GM19324 (cell line): ENCODE results near the gene TNXB.
"Not testable (repeated sequence)": the region's sequence is repeated elsewhere in the genome, so short reads cannot be mapped to it uniquely, and the experiment has no call there.

Source experiments
- ATAC-seq: cut with Tn5 transposase; IDR thresholded peaks from one replicate; pipeline ENCODE4 v1.9.1; 2021; ENCODE audit warnings: mild to moderate bottlenecking, moderate library complexity; ENCODE audit not compliant: unreplicated experiment, low FRiP score

TNXB gene

GRCh38 chr6:32109114-32109764 lies at the start of gene TNXB:
Gene TNXB, minus strand, starts transcription at chr6:32109338. Its CDS starts 11,140 bp downstream, at chr6:32098198.
- no peak for ATAC-seq

GRCh38 chr6:32158052-32158451 lies 48.9 kb upstream of the TNXB start:
- no peak for ATAC-seq

GRCh38 chr6:32156891-32157290 lies 47.8 kb upstream of the TNXB start:
- no peak for ATAC-seq

- ATAC-seq, result peak; percentile 66
Observed at GRCh38 chr6:32154514-32155161, 45.5 kb upstream of the TNXB start.

- ATAC-seq, result peak; percentile 13
Observed at GRCh38 chr6:32153564-32154513, 44.7 kb upstream of the TNXB start, which contains the start of gene PPT2. Gene PPT2, plus strand, starts transcription at chr6:32154141. Its CDS starts 454 bp downstream, at chr6:32154595.

GRCh38 chr6:32152769-32153563 lies 43.8 kb upstream of the TNXB start:
- no peak for ATAC-seq

GRCh38 chr6:32151863-32152768 lies 43.0 kb upstream of the TNXB start, which contains the start of gene PRRT1:
Gene PRRT1, minus strand, starts transcription at chr6:32151939. Its CDS starts 112 bp downstream, at chr6:32151827.
- no peak for ATAC-seq

GRCh38 chr6:32151181-32151862 lies 42.2 kb upstream of the TNXB start:
- ATAC-seq, result no peak

GRCh38 chr6:32149932-32150870 lies 41.1 kb upstream of the TNXB start:
- no peak for ATAC-seq

- no peak for ATAC-seq
Observed at GRCh38 chr6:32149092-32149755, 40.1 kb upstream of the TNXB start.

GRCh38 chr6:32148289-32149091 lies 39.4 kb upstream of the TNXB start:
- no peak for ATAC-seq

- no peak for ATAC-seq
Observed at GRCh38 chr6:32147401-32148132, 38.4 kb upstream of the TNXB start.

- ATAC-seq, result no peak
Observed at GRCh38 chr6:32146687-32147086, 37.5 kb upstream of the TNXB start.

- ATAC-seq, result no peak
Observed at GRCh38 chr6:32146287-32146686, 37.1 kb upstream of the TNXB start.

- ATAC-seq, result not testable (repeated sequence)
Observed at GRCh38 chr6:32144238-32144637, 35.1 kb upstream of the TNXB start.
